GM04503 (cell line): ENCODE measurements around the gene GABBR1.

Experiments
- DNase-seq: peaks from one replicate; pipeline ENCODE4 v3.0.0-alpha.2; 2012; ENCODE audit warnings: low read depth

GABBR1 gene

DNA sequence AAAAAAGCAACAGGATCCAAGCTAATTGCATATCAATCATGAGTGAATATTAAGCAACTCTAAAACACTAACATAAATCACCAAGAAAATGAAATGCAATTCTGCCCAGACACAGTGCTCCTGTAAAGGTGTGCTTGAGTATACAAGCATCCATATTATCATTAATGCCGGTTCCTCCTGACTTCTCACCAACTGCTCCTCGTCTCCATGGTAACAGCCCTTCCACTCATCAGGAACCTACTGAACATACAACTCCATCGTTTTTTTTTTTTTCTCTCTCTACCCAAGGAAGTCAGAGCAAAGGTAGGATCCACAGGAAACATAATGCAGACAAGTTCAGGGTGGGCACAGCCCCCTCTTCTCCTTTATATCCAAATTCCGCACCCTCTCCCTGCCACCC lies 12.4 kb downstream of the GABBR1 start:
- no peak for DNase-seq

DNA sequence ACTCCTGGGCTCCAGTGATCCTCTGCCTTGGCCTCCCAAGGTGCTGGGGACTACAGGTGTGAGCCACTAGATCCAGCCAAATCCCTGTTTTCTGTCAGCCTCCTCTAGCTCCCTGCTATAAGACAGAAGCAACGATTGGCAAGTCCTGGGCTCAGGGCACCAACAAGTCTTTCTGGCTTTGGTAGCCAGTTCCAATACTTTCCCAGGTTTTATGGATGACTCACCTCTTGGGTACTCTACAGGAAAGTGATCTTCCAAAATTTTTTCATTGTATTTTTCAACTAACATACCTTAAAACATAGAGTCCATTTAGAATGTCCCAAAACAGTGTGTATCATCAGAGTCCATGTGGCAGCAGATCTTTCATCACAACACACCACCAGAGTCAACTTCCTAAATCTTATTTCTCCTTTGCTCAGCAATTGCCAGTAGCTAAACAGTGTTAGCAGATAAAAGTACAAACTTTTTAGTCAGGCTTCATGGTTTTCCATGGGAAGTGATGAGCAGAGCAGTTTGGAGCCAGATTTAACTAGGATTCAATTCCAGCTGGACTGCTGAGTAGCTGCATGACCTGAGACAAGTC lies 13.3 kb downstream of the GABBR1 start:
- DNase-seq: no peak

DNA sequence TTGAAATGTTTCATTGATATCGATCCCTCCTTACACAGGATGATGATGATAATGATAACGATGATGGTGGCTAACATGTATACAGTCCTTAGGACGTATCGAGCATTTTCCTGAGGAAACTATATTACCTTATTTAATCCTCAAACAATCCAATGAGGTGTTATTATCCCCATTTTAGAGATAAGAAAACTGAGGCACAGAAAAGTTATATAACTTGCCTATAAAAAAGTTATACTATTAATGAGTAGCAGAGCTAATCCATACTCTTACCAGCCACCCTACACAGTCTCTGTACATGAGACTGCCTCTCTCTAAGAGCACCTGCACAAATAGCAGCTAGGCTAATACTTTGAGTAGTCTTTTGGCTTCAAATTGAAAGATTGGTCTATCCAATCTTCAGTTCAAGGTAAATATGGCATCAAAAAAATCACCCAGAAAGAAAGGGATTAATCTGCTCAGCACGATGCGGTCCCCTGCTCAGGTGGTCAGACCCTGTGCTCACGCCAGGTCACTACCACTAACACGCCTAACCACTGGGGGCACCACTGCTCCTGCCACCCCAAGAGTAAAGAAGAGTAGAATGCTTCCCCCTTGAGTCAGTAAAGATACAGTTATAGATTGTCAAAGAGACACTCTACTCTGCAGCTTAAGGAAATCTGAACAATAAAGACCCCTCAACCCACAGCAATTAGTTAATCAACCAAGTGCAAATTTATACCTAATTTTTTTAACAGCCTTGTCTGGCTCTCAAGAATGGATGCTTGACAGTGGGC lies 15.0 kb downstream of the GABBR1 start:
- DNase-seq: no peak

DNA sequence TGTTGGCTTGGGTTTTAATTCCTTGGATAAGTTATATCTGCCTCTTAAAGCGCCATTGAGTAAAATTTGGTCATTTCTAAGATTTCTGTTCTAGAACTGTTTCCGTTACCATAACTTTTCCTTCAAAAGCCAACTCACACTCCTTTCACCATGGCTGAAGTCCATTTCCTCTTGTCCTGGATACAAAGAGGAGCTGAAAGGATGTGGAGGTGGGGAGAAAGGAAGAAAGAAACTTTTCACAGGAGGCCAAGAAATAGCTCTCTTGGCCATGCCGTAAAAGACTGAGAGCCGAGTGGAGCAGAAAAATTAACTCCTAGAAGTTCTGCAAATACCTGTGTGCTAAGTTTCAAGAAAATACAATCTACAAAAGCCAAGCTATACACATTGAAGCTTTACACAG lies 21.6 kb downstream of the GABBR1 start:
- DNase-seq: no peak

DNA sequence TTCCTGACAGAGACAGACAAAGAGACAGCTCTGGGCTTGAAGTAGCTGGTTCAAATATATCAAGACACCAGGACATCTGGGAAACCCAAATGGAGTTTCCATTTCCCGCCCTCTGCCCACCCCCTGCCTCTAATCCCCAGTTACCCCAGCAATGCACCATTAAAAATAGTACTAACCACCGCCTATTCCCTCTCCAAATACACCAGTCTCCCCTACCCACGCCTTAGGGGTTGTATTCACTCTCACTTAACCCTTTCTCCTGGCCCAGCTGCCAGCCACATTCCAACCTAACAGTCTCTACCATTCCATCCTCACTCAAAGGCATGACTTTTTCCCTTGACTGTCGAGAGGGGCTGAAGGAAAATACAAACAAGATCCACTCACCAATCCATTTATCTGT lies 22.4 kb downstream of the GABBR1 start:
- DNase-seq: no peak

DNA sequence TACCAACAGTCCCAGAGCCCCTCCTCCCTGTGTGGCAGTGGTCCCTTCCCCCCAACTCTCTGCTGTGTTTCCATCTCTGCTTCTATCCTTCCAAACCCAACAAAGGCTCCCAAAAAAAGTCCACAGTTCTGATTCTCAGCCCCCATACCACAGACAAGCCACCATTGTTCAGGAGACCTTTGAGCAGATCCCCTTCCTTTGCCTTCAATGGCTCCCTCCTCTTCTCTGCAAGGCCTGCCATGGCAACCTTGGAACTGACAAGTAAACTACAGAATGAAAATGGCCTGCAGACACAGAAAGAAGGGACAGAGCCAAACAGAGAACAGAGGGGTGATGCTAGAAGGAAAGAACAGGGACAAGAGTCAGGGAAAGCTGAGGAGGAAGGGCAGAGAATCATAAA lies 24.9 kb downstream of the GABBR1 start:
- DNase-seq: no peak

DNA sequence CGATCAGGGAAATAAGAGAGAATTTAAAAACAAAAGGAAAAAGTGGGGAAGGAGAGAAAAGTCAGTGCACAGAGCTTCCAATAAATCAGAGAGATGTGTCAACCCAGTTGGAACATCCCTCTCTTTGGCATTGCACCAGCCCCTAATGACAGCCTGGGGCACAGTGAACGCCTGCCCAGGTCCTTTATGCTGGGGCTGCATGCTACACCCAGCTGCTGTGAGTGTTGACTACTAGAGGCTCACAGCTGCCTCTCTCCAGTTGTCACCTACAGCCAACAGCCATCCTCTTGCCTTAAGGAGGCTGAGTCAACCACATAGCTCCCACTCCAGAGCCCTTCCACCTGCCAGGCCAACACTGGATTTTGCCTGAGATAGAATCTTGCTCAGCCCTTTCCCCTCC lies 29.1 kb downstream of the GABBR1 start:
- no peak for DNase-seq

DNA sequence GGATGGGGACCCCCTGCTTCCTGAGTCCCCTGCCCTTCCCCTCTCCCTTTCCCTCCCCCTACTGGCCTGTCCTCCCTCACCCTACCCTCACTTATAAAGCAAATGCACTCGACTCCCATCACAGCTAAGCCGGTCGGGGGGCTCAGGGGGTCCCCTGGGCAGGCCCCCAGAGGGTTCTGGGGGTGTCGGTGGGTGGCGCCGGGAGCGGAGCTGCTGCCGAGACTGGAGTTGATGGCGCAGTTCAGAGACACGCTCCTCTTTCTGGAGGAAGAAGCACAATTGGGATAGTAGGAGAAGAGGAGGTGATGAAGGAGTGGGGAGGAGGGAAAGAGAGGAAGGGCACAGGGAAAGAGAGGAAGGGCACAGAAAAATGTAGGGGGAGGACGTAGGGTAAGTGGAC lies 29.5 kb downstream of the GABBR1 start:
- no peak for DNase-seq

DNA sequence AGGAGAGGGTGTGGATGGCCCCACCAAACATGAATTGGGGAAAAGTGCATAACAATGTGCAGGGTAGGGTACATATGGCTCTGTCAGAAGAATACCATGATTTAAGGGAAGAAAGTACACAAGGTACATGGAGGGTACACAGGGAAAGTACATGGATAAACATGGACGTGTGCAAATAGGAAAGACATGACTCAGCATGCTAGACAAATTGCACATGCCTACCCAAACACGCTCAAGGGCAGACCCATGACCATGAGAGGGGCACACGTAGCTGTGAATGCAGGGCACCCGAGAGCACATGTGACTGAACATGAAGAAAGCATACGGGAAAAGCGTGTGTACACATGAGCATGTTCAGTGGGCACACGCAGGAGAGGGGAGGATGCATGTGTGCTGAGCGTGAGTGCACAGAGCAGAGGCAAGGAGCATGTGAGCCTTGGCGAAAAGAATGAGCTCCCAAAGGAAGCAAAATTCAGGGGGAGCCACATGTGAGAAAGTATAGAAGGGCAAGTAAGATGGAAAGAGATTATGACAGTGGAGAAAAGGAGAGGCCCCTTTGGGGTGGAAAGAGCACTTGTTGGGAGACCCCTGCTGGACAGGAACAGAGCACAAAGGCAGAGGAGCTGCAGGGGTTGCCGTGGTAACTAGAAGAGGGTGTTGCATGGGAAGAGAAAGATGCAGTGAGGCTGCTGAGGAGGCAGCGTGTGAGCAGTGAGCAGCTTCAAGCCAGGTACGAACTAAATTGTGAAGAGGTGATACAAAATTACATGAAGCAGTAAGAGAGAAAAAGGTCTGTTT lies 30.2 kb downstream of the GABBR1 start:
- DNase-seq: no peak

DNA sequence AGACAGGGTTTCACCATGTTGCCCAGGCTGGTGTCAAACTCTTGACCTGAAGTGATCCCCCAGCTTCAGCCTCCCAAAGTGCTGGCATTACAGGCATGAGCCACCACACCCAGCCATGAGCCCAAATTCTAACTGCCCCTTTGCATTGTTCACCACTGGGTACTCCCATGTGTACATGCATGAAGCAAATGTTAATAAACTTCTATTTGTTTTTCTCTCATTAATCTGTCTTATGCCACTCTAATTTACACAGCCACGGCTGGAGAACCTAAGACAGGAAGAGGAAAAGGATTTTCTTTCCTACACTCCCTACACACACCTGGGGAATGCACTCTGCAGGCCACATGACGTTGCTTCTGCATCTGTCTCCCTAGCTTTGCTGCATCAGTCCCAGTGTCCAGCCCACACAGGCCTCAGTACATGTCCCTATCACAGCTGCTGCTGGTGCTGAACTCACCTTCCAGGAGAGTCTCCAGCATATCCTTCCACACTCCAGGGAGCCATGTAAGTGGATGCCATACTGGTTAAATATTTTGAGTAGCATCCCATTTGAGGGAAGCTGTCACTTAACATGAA lies 34.7 kb downstream of the GABBR1 start:
- no peak for DNase-seq

DNA sequence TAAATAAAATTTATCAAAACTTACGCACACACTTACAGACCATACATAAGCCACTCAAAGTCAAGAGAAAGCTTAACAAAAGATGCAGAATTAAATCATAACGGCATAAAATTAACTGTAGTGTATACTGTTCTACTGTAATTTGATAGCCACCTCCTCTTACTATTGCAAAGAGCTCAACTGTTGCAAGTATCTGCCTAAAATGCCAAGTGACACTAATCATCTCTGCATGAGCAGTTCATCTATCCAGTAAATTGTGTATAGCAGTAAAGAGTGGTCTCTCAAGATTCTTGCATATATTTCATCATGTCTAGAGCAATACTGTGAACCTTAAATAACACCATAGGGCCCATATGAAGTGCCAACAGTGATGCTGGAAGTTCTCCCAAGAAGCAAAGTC lies 35.8 kb downstream of the GABBR1 start:
- no peak for DNase-seq

DNA sequence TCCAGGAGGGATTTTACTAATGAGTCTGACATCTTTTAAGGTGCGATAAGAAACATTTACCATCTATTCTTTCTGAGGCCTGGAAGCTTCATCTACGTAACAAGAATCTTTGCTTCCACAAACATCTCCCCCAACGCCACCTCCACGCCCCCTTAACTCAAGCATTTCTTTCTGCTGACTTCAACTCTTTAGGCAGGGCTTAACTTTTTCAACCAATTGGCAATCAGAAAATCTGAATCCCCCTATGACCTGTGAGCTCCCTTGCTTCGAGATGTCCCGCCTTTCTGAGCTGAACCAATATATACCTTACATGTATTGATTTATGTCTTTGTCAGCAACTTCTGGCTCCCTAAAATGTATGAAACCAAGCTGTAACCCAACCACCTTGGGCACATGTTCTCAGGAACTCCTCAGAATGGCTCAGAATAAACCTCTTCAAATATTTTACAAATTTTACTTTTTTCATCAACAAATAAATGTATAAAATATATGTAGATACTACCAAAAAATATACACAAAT lies 36.5 kb downstream of the GABBR1 start:
- DNase-seq: no peak

DNA sequence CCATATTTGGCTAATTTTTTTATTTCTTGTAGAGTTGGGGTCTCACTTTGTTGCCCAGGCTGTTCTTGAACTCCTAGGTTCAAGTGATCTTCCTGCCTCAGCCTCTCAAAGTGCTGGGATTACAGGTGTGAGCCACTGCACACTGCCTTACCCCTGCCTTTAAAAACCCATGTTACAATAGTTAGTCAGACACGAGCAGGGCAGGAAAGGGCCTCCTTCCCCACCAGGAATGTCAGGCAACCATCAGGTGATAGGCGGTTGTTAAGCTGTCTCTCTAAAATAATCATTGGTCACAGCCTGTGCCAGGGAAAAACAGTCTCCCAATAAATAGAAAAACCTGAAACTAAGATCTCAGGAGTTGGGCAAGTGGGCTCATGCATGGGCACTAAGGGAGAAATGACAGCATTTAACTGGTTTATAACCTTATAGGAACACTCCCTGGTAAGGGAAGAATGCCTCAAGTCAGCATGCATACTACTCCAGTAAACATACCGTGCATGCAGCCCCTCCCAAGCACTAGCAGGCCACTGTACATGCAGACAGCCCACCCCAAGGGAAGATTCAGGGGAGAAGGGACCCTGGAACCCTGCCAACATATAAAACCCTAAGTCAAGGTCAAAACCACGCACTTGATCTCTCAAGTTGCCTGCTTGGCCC lies 39.7 kb downstream of the GABBR1 start:
- no peak for DNase-seq

DNA sequence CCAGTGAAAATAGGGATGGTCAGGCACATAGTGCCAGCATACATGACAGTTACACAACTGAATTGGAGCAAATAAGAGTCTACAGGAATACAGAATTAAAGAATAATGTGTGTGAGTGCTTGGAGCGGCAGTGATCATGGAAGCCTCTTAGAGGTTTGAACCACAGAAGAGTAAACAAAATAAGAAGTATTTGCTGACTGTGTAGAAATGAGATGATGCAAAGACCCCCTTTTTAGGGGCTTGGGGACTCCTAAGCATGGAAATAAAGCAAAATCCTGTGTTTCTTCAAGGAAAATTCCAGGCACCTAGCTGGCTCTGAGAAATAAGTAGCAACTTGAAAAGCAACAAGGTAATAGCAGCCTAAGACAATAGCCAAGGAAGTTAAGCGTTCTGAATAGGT lies 41.3 kb downstream of the GABBR1 start:
- no peak for DNase-seq

DNA sequence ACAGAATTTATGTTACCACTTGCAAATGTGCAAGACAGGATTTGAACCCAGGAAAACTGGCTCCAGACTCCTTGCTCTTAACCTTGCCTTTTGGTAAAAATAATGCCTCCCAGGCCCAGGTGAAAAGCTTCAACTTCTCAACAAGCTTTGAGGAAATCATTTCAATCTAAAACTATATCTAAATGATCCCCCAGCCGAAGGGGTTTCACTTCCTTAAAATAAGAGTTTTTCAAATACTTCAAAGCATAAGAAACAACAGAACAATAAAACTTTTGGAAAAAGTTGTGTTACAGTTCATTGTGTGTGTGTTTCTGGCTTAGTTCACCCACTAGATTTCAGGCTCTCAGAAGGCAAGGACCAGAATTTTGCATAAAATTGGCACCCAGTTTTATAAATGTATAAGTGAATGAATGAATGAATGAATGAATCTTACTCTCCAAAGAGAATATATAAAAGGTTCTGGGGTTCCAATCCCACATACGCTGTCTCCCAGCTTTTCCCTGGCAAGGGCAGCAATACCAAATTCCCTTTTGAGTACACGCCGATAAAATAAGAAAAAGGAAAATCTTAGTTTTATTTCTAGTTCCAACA lies 42.7 kb downstream of the GABBR1 start:
- no peak for DNase-seq

DNA sequence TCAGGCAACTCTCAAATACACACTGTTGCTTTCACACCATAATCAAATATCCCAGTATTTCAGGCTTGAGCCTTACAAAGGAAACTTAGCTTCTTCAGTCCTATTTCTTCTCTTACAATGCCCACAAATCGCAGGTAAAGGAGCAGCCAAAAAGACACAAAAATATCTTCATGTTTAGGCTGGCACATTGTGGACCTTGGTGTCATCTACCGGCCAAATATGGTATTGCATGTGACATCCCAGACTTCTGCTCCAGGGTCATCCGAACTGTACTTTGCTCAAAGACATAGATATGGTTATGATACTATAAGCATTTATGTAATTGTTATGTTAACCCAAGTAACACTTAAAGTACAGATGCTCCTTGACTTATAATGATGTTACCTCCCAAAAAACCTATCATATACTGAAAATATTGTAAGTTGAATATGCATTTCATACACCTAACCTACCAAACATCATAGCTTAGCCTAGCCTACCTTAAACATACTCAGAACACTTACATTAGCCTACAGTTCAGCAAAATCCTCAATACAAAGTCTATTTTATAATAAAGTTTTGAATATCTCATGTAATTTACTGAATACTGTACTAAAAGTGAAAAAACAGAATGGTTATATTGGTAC lies 43.4 kb downstream of the GABBR1 start:
- no peak for DNase-seq

DNA sequence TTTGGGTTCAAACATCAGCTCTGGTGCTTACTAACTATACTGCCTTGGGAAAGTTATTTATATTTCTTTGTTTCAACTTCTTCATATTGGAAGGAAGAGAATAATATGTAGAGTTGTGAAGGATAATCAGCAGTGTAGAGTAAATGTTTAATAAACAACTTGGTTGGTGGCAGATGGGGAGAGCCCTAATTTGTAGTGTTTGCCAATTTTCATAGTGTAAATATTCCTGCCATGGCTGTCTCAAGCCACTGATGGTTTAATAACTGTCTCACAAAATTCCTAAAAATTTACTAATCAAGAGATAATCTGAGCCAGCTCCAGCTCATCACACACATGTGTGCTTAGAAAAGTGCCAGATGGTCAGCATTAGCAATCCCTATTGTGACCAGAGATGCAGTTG lies 48.2 kb downstream of the GABBR1 start, which contains the start of gene OR2H2:
OR2H2 (plus strand) TSS at position 301 of the 400 bp plus-strand sequence. CDS start 2,824 bp downstream, outside the sequence.
- DNase-seq: no peak

DNA sequence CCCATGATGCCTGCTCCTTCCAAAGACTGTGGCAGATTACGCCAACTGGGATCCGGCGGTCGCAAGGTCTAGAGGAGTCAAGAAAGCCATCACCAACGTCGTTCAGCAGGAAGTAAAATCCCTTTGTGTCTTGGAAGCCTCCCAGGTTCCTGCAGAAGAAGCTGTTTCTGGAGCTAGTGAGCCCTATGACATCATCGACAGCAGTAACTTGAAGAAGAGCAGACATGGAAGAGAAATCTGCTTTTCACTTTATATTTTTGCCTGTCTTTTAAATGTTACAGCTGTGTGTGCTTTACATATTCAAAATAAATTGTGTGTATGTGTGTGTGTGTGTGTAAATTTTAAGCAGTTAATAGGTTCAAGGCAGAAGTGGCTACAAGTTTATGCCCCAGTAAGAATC lies 55.4 kb downstream of the GABBR1 start:
- DNase-seq: no peak

DNA sequence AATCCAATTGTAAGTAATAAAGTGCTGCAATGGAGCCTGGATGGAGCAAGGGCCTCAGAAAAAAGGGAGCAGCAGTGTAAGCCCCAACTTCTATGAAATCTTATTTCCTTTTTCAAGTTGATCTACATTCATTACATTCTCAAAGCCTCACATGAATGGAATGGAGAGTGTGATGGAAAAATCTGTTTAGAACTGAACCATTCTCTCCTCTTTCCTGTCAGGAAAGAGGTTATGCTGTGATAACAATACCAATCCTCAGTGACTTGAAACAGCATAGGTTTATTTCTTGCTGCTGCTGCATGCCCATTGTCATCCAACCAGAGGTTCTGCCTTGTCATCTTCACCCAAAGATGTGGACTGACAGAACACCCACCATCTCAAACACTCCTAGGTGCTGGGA lies 56.9 kb downstream of the GABBR1 start:
- DNase-seq: no peak

DNA sequence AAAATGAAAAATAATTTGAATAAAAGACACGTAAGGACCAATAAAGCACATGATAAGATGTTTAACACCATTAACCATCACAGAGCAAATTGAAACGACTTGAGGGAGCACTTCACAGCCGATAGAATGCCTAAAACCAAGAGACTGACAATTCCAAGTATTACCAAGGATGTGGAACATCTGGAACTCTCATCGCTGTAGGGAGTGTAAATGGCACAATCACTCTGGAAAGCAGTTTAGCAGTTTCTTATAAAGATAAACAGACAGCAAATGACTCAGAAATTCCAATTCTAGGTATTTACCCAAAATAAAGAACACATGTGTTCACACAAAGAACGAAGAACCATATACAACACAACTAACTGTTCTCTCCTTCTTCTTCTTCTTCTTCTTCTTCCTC lies 65.0 kb downstream of the GABBR1 start:
- DNase-seq: no peak

DNA sequence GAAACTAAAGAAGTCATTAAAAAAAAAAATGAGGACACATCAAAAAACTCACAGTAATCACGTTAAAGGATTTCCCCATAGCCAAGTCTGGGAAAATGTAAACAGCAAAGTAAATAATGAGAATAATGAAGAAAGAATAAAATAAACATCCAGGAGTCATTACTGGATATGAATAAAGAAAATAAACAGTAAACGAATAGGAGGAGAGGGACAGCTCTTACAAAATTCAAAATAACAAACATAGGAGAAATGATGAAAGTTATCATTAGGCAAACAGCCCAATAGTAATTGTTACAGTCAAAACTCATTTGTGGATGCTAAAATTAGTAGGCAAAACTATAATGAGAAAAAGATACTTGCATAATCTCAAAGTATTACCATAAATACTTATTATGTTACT lies 65.4 kb downstream of the GABBR1 start:
- no peak for DNase-seq
